Measurements from ENCODE around the gene MTG1.
"Not testable (repeated sequence)": the region's sequence is repeated elsewhere in the genome, so short reads cannot be mapped to it uniquely, and the experiment has no call there.

Gene MTG1

GRCh38 chr10:133431888-133432613, 38.1 kb downstream of the MTG1 start:
- not testable (repeated sequence) for DNase-seq

- not testable (repeated sequence) for DNase-seq
Measured at GRCh38 chr10:133432789-133433188, 38.8 kb downstream of the MTG1 start.

- DNase-seq: no peak
Measured at GRCh38 chr10:133438711-133439273, 44.8 kb downstream of the MTG1 start.

GRCh38 chr10:133439517-133440461, 45.8 kb downstream of the MTG1 start:
- no peak for DNase-seq

- DNase-seq: no peak
Measured at GRCh38 chr10:133440633-133441285, 46.8 kb downstream of the MTG1 start.

GRCh38 chr10:133441356-133441755, 47.4 kb downstream of the MTG1 start:
- DNase-seq: not testable (repeated sequence)

GRCh38 chr10:133441780-133442179, 47.8 kb downstream of the MTG1 start:
- no peak for DNase-seq

- DNase-seq: no peak
Measured at GRCh38 chr10:133442191-133442966, 48.4 kb downstream of the MTG1 start.

GRCh38 chr10:133442967-133443924, 49.3 kb downstream of the MTG1 start:
- DNase-seq: no peak

- no peak for DNase-seq
Measured at GRCh38 chr10:133444342-133445267, 50.6 kb downstream of the MTG1 start.

GRCh38 chr10:133445268-133445732, 51.3 kb downstream of the MTG1 start:
- no peak for DNase-seq

GRCh38 chr10:133445751-133446708, 52.1 kb downstream of the MTG1 start:
- DNase-seq: no peak

GRCh38 chr10:133446979-133447378, 53.0 kb downstream of the MTG1 start:
- no peak for DNase-seq

- no peak for DNase-seq
Measured at GRCh38 chr10:133448120-133448519, 54.2 kb downstream of the MTG1 start.

- DNase-seq: no peak
Measured at GRCh38 chr10:133451346-133451745, 57.4 kb downstream of the MTG1 start.

GRCh38 chr10:133452453-133452852, 58.5 kb downstream of the MTG1 start:
- DNase-seq: no peak

GRCh38 chr10:133453516-133454203, 59.7 kb downstream of the MTG1 start, which contains the start of gene SCART1:
SCART1 (plus strand) TSS chr10:133453945; CDS start chr10:133453998, 53 bp downstream.
- no peak for DNase-seq
